ENCODE data around the gene M1AP.
"Not testable (repeated sequence)": the region's sequence is repeated elsewhere in the genome, so short reads cannot be mapped to it uniquely, and the experiment has no call there.

Gene M1AP

GRCh38 chr2:74653589-74653984 is 5.5 kb upstream of the M1AP start:
- DNase-seq, result no peak

DNA sequence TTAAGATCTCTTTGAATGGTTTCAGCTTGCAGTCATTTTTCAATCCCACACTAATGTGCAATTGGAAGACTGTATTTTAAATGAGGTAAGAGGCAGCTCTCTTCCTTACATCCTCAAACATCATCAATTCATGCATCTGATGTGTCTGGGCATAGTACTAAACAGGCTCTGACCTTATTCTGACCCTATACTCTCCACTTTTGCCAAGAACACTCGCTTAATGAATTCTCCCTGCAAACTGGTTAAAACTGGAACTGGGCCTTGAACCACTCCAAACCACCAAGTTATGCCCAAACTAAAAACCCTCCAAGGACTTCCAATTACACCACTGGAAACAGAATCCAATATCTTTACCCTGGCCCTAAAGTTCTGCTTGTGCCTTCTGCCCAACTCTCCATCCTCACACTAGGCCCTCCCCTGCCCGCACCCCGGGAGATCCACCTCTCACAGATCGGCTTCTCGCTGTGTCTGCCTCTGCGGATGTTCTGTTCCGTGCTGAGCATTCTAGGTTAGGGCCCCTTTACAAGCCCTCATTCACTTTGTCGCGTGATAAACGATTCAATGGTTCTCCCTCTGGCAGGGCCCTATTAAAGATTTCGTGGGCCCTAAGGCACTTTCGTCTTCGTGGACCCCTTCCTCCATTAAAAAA is 1.2 kb downstream of the M1AP start:
- DNase-seq, result no peak

GRCh38 chr2:74646201-74646600 is 1.9 kb downstream of the M1AP start:
- DNase-seq, result no peak

DNA sequence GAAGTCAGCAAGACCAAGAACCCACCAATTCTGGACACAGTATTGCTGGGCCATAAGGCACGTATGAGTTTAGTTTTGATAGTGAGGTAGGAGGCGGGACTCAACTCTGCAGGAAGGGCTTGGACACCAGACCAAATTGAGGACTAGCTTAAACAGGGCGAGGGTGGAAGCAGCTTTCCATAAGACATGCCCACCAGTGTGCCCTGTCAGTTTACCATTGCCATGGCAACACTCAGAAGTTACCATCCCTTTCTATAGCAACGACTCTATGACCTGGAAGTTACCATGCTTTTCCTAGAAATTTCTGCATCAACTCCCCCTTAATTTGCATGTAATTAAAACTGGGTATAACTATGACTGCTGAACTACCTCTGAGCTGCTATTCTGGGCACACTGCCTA is 2.8 kb downstream of the M1AP start:
- DNase-seq, result no peak

GRCh38 chr2:74639550-74639949 is 8.6 kb downstream of the M1AP start:
- no peak for DNase-seq

DNA sequence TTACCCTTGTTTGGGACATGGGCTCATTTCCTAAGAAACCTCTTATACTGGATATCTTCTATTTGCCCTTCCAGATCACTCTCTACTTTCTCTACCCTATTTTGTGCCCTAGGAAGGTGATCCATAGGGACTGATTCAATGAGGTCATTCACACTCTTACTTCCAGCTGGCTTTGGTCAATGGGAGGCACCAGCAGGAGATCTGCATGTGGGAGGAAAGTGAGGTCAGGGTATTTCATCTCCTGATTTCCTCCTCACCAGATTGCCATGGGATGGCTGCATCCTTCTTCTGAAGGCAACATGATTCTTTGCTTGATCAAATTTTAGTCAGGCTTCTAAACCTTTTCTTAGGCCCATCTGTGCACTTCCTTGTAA is 15.2 kb downstream of the M1AP start:
- no peak for DNase-seq

- DNase-seq, result no peak
Observed at GRCh38 chr2:74632209-74632938, 15.8 kb downstream of the M1AP start.

- not testable (repeated sequence) for DNase-seq
Observed at GRCh38 chr2:74630454-74630853, 17.7 kb downstream of the M1AP start.

DNA sequence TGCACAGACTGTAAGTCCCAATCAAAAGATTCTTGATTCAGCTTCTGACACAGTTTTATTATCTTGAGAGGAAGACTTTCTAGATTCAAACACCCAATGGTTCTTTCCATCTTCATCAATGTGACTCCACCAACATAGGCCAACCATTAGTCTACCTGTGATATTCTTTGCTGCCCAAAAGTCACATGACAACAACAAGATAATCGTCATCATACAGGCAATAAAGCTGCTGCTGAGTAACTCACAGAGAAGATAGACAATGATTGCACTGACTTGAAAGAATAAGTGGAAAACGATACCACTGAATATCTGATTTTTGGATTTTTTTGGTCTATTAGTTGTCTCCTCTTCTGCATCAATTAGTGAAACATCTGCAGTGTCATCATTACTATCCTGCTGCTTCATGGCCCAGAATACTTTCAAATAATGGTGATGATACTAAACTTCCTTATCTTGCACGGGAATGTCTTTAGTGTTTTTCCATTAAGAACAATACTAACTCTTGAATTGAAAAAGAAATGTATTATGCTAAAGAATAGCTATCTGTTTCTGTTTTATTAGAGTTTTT is 19.5 kb downstream of the M1AP start:
- DNase-seq, result no peak

GRCh38 chr2:74625658-74626425 is 22.3 kb downstream of the M1AP start:
- DNase-seq, result no peak

GRCh38 chr2:74620671-74621070 is 27.5 kb downstream of the M1AP start:
- DNase-seq, result no peak

DNA sequence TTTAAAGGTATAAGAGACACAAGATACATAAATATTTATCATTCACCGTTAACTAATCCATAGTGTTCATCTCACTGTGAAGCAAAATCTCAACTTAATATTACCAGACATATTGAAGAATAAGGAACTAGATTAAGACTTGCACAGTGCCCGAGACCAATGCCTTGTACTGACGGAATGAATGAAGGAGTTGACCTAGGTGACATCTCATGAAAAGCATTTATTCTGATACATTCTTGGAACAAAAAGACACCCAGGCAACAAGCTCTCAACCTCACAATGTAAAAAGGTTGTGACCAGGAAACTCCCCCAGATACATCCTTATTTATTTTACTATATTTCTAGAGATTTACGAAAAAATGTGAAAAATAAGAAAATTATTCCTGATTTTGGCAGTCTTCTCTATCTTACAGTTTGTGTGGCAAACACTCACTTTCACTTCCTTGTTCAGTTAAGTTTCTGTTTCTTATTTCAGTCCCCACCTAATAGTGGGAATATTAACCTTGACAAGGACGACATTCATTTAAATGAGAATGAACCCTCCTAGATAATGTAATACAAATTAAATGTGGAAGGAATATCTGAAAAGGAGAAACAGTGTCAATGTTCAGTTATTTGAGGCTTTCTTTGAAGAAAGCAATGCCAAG is 28.4 kb downstream of the M1AP start:
- DNase-seq, result no peak

GRCh38 chr2:74618410-74619083 is 29.6 kb downstream of the M1AP start:
- no peak for DNase-seq

DNA sequence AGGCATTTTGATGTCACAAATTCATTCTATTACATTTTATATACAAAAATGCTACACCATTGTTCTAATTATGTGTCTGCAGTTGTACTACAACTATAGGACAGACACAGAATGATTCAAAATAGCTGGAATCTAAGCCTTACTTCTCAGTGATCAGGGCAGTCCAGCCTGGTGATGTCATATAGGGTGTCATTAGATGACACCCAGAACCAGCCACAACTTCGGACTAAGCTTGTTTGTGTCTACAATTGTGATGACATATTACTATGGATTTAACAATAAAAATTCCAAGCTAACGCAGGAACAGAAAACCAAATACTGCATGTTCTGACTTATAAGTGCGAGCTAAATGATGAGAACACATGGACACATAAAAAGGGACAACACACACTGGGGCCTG is 31.0 kb downstream of the M1AP start:
- no peak for DNase-seq

- DNase-seq, result no peak
Observed at GRCh38 chr2:74606927-74607326, 41.2 kb downstream of the M1AP start.

DNA sequence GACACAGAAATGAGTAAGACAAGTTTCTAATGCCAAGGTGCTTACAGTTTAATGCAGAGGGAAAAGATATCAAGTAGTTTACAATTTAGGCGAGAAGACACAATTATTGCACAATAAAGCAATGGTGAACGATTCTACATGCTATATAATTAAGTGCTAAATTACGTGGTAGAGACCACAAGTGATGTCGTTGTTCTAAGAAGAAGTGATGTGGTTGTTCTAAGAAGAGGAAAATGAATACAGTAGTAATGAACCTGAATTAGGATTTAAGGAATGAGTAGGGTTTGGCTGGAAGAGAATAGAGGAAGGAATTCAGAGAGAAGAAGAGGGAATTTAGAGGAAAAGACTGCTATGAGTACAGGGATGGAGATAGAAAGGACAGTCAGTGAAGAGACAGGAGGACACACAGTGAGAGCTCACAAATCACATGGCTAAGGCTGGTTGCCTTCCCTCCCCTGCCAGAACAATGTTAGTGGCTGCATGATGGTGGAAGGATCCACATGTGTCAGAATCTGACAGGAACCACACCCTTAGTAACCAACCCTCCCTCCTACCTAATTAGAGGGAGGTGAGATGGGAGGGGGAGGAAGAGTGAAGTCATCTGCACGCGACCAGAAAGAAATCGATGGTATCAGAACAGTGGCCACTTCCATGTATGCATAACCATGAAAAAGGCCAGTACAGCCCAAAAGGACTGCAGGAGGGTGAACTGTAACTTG is 44.7 kb downstream of the M1AP start:
- DNase-seq, result no peak

DNA sequence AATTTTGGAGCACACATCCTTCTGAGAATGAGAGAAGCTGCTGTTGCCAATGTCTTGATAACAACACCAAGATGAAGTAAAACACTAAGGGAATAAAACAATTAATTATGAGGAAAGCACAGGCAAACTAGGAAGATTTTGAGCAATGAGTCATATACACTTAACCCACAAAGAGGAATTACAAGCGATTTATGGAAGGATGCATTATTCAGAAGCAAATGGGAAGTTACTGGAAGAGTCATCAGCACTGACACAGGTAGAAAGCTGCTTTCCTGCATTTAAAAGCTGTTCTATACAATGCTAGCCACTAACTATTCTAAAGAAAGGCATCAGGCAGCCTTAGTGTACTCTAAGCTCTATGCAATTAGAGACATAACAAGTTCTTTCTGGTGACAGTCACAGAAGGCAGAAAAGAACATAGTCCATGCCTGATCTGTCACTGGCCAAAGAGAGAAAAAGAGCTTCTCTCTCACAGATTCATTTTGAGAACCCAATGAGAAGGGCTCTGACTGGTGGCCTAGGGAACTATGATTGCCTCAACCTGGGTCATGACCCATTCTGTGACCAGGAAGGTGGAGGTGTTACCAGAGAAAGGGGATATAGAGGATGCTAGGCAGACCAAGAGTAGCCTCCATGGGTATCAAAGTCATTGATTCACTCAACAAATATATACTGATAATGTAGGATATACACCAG is 45.4 kb downstream of the M1AP start:
- DNase-seq, result no peak

DNA sequence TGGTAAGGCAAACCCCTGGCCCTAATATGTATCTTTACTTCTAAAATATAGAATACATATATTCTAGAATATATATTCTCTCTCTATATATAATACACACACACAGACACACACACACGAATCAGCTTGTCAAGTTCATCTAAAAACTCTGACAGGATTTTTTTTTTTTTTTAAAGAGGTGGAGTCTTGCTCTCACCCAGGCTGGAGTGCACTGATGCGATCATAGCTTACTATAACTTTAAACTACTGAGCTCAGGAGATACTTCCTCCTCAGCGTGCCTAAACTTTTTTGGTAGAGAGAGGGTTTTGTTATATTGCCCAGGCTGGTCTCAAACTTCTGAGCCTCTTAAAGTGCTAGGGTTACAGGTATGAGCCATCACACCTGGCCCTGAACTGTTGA is 48.5 kb downstream of the M1AP start:
- no peak for DNase-seq

DNA sequence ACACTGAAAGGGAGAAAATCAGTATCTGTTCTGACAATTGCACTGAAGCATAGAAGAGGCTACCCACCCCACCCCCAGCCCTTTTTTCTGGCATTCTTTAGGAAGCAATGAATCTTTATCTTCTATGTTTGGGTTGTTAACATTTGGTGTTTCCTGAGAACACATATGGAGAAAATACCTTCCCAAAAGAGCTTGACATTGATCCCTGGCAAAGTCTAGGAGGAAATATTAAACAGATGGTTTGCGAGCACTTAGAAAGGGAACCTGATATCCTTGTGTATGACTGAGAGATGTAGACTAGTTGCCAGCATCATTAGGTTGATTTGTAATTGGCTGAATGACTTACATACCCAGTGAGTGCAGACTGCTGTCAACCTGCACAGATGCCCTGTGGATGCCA is 50.7 kb downstream of the M1AP start:
- DNase-seq, result no peak

DNA sequence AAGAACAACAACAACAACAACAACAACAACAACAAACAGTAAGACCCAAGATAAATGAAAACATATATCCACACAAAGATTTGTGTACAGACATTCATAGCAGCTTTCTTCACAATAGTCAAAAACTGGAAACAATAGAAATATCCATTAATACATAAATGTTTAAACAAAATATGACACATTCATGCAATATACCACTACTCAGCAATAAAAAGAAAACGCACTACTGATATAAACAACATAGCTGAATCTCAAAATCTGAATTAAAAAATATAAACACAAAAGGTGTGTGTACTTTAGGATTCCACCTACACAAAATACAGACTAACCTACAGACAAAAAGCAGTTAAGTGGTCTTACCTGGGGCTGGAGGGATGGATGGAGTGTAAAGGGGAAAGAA is 51.5 kb downstream of the M1AP start:
- no peak for DNase-seq
